Measurements from ENCODE around the gene FOLH1. TPM values are rescaled to one million over a fixed set of nuclear protein-coding genes. Genes with fewer than 3 reads are reported as not detected.

The FOLH1 gene
- total RNA-seq (2022; extraction: Qiagen RNA extraction): not detected in 5 replicates

GRCh38 chr11:49208006-49208721 is at the start of gene FOLH1:
FOLH1 (minus strand) TSS chr11:49208602; CDS start chr11:49208409, 193 bp downstream.

Other genes with a start within 250 kb of the FOLH1 start
- gene TRIM51G, start 224.7 kb downstream of the FOLH1 start, total RNA-seq (2022; extraction: Qiagen RNA extraction): not detected in 5 replicates
- gene TRIM49B, start 179.8 kb downstream of the FOLH1 start, total RNA-seq (2022; extraction: Qiagen RNA extraction): 0.05 to 0.09 TPM in 2 of 5 replicates, not detected in the others
- gene TRIM64C, start 149.5 kb downstream of the FOLH1 start, total RNA-seq (2022; extraction: Qiagen RNA extraction): not detected in 5 replicates

Measured in A549 treated with AZD2906 at 1 μM for 4 hours (cell line).